Stimulated activated CD4-positive, alpha-beta T cell treated with anti-CD3 and anti-CD28 coated beads, Interleukin-4, amount 100 ng/mL, for 24 hours (primary cell): ENCODE measurements around the gene CDO1.

Source experiments
- DNase-seq: peaks from one replicate; pipeline ENCODE4 v3.0.0-alpha.2; 2020

The CDO1 gene

DNA sequence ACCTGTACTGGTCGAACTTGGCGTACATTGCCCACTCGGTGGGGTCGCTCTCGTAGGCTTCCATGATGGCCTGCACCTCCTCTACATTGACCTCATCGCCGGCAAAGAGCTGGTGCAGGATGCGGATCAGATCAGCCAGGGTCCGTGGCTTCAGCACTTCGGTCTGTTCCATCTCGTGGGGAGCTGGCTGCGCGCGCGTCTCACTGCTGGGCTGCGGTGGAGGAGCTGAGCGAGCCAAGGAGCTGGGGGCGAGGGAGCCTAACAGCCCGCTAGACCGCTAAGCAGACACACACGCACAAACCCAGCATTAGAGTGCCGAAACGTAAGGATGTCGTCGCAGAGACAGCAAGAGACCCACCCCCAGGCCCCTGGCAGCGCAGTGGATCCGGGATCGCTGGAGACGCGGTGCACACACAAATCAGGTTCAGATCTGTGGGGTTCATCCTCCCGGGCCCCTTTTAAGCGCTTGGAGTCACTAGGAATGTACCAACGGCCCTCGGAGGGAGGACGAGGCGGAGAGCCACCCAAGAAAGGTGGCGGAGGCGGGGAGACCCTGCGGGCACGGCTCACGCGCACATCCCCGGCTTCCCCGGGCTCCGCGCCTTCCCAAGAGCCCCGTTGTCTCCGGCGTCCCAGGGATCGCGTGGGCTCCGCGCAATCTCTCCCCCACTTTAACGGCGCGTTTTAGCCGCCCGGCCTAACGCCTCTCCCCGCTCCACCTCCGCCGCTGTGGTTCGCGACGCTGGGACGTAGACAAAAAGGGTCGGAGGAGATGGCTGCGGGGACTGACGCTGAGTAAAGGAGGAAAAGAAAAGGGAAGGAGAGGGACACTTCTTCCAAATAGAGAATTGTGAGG lies at the start of gene CDO1:
TSS of gene CDO1 (minus strand) at position 434 of the 856 bp plus-strand sequence. CDS start at position 172, 262 bp downstream.
- DNase-seq: peak; percentile 25

- no peak for DNase-seq
Measured at GRCh38 chr5:115859378-115859777, 42.9 kb upstream of the CDO1 start.

DNA sequence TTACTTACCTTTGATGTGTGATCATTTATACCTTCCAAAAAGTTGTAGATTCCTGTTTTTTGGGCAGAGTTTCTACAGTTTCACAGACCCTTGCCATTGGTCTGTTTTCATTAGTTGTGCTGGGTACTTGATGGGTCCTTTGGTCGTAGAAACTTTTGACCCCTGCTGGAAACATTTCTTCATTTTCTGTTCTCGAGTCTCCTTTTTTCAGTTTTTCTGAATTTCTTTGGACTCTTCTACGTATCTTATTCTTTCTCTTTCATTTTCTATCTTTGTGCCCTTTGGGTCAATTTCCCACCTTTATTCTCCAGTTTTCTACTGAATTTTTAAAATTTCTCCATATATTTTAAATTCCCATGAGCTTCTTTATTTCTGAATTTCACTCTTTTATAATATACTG lies 41.9 kb upstream of the CDO1 start:
- no peak for DNase-seq

DNA sequence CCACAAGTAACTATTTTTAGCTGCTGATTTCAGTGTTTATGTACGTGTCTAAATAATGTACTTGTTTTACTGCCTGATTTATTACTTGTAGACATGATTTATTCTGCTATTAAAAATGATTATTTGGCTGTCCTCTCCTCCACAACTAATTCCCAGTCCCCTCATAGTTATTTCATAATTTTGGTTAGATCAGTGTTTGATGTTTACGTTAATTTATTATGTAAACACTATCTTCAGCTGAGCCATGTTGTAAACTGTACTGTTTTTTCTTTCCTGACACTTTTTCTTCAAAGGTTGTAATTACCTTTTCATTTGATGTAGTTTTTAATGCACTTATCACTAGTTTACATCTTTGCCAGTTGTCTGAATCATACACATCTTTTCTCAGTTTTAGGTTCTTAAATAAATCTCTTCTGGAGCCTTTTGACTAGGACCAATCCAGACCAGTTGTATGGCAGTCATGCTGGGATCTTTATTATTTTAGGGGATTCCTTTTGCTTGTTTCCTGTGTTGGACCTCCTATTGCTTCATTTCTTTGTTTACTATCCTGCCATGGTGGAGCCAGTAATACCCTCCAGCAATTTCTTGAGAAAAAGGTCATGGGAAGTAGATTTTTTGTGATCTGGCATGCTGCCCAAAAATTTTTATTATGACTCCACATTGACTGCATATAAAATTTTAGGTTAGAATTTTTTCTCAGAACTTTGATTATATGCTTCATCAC lies 41.3 kb upstream of the CDO1 start:
- DNase-seq: no peak

GRCh38 chr5:115857057-115857479 lies 40.6 kb upstream of the CDO1 start:
- no peak for DNase-seq

DNA sequence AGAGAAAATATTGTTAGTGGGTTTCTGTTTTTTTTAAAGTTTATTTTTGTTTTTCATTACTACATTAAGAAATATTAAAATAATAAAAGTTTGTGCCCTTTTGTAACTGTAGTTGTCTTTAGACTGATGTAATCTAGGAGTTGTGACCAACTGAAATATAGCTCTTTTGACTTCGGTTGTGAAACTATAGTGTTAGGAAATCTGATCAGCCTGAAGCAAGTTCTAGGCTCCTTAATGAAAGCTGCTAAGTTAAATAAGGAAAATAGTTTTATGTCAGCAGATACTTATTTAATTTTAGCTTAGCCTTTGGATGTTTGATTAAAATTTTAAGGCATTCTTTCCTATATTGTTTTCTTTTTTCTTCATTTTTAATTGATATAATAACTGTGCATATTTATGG lies 39.5 kb upstream of the CDO1 start:
- DNase-seq: no peak

- DNase-seq: no peak
Measured at GRCh38 chr5:115854139-115854538, 37.7 kb upstream of the CDO1 start.

DNA sequence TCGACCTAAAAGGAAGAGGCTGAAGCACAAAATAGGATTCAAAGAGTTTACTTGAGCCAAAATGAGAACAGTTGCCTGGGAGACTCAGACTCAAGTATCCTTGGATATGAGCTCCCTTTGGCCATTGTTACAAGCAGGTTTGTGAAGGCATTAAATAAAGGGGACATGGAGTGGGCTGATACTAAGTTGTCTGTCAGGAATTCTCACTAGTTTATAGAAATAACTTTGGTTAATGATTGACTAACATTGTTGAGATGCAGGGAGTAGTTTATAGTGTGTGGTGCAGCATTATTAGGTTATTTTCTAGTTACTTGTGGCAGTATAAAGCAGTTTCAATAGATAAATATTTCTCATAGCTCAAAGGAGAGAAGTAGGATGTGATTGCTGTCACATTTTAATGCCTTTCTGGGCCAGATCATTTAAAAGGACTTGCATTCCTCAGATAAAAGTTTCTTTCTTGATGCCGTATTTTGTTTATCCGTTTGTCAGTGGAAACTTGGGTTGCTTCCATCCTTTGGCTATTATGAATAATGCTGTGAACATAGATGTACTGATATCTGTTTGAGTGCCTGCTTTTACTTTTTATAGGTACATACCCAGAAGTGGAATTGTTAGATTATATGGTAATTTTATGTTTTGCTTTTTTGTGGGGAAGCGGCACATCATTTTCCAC lies 34.4 kb upstream of the CDO1 start:
- DNase-seq: no peak

DNA sequence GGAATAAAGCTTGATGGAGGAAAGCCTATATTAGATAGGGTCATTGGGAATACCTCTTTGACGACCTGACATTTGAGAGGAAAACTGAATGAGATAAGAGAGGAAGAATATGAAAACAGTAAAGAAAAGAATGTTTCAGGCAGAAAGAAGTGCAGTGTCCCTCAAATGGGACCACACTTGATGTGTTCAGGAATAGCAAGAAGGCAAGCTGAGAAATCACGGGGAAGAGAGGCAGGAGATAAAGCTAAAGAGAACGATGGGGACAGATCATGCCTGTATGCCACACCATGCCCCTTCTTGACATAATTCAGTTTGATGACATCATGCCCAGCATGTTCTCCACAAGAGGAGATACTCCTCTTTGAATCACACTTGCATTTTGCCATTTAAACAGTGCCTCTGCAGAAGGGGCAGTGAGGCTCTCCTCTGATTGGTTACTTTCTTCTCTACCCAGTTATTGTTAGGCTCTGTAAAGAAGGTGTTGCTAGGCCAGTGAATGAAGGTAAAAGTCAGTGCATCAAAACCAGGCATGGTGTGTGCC lies 32.9 kb upstream of the CDO1 start:
- DNase-seq: no peak

DNA sequence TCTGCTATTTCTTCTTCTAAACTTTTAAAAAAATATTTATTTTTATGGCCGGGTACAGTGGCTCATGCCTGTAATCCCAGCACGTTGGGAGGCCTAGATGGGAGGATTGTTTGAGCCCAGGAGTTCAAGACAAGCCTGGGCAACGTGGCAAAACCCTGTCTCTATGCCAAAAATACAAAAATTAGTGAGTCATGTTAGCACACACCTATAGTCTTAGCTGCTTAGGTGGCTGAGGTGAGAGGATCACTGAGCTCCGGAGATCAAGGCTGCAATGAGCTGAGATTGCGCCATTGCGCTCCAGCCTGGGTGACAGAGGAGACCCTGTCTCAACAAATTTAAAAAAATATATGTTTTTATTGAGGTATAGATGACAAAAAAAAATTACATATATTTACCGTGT lies 30.8 kb upstream of the CDO1 start:
- no peak for DNase-seq

GRCh38 chr5:115844321-115844817 lies 27.9 kb upstream of the CDO1 start:
- DNase-seq: no peak

- no peak for DNase-seq
Measured at GRCh38 chr5:115843444-115844130, 27.1 kb upstream of the CDO1 start.

DNA sequence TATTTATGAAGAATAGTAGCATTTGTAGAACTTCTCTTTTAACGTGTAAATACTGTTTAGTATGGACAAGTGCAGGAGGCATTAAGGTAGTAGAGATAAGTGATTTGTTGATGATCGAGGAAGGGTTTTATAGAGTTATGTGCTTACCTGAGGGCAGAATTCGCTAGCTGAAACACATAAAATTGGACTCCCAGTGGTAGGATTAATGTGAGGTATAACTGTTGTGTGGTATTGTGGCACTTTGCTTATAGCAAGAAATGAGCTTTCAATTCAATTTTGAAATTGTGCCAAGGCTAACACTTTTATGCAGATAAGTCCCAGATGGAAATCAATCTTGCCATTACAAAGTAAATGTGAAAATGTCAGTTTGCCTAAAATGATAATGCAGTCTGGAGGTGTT lies 26.5 kb upstream of the CDO1 start:
- DNase-seq: no peak

DNA sequence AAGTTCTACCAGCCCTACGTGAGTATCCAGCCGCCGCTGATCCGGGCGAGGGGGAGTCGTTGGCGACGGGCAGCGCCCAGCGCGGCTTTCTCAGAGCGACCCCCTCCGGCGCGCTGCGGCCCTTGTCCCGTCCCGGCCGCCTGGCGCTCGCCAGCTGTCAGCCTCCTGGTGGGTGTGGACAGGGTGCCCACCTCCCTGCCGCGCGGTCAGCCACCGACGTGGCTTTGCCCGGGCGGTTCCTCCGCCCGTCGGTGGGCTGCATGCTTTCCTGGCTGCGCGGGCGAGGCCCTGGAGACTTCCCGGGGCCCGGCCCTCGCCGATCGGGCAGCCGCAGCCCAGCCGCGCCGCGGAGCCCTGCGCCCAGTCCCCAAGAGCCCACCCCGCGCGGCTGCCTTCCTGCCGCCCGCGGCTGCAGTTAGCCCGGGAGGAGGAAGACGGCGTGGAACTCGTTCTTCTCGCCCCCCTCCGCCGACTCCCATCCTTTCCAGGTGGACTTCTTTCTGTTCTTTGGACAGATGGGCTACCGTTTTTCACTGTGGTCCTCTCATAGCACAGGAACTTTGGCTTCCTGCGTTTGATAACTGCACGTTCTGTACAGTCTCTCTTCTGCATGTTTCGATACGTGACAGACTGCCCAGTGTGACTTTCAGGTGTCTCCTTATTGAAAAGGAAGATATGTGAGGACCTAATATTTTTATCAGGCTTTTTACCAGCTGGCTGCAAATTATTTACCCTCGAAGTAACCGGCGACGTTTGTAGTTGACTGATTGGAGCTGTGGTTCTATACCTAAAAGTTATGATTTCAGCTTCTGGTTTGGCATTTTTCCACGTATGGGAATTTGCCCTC lies 25.9 kb upstream of the CDO1 start:
- peak; percentile 15 for DNase-seq

GRCh38 chr5:115841382-115842088 lies 25.1 kb upstream of the CDO1 start, which contains the start of the genes AP3S1 and ATG12:
AP3S1 (plus strand) TSS chr5:115841935; CDS start chr5:115842038, 103 bp downstream.
ATG12 (minus strand) TSS chr5:115841565; CDS start chr5:115841552, 13 bp downstream.
- peak; percentile 91 for DNase-seq

DNA sequence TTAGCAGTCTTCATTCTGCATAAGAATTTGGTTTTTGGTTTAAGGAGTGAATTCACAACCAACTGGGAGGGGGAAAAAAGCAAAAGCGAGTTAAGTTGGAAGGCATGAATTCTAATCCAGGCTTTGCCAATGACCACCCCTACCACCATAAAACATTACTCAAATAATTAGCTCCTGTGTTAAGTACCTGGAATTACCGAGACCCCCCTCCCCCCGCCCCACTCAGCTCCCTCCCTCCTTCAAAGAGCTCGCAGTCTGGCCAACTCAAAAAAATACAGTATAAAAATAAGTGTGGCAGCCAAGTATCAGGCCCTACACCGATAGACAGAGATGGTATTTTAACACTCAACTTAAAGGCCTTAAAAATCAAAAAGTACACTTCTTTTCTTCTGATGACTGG lies 24.4 kb upstream of the CDO1 start:
- DNase-seq: no peak

- DNase-seq: peak; percentile 9
Measured at GRCh38 chr5:115838885-115839518, 22.5 kb upstream of the CDO1 start.

- no peak for DNase-seq
Measured at GRCh38 chr5:115835481-115835880, 19.0 kb upstream of the CDO1 start.

GRCh38 chr5:115831163-115831768 lies 14.8 kb upstream of the CDO1 start:
- peak; percentile 24 for DNase-seq

DNA sequence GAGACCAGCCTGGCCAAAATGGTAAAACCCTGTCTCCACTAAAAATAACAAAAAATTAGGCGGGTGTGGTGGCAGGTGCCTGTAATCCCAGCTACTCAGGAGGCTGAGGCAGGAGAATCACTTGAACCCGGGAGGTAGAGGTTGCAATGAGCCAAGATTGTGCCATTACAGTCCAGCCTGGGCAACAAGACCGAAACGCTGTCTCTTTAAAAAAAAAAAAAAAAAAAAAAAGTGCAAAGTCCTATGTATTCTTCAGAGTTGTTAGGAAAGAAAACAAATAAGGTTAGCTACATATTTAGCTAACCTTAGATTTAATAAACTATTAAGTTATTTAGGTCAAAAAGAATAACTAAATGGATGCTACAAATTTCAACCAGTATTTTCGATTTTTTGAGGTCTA lies 13.5 kb upstream of the CDO1 start:
- no peak for DNase-seq
